HAP-1 (cell line): ENCODE measurements around the gene RYR1.
"Not testable (repeated sequence)": the region's sequence is repeated elsewhere in the genome, so short reads cannot be mapped to it uniquely, and the experiment has no call there.

ENCODE experiments used
- DNase-seq, 2 experiments: peaks; one replicate each; pipeline ENCODE4 v3.0.0-alpha.2; 2016 to 2020; ENCODE audit warnings: low spot score in 2 of 2
- H3K27me3 ChIP-seq: fragments of 250-450 bp; sonication (Bioruptor Pico); 2 replicates; pipeline ENCODE4 v1.5.1; 2020; ENCODE audit warnings: low read depth, mild to moderate bottlenecking, moderate library complexity
- H3K36me3 ChIP-seq: fragments of 250-450 bp; sonication (Bioruptor Pico); replicated peaks from 2 replicates; pipeline ENCODE4 v1.5.1; 2020; ENCODE audit warnings: mild to moderate bottlenecking
- H3K4me1 ChIP-seq: fragments of 250-450 bp; sonication (Bioruptor Pico); 2 replicates; pipeline ENCODE4 v1.5.1; 2020; ENCODE audit warnings: mild to moderate bottlenecking
- H3K4me3 ChIP-seq: fragments of 250-450 bp; sonication (Bioruptor Pico); 2 replicates; pipeline ENCODE4 v1.5.1; 2020; ENCODE audit warnings: mild to moderate bottlenecking, moderate library complexity
- H3K9me3 ChIP-seq: fragments of 250-450 bp; sonication (Bioruptor Pico); 2 replicates; pipeline ENCODE4 v1.5.1; 2020; ENCODE audit warnings: mild to moderate bottlenecking, moderate library complexity
- in situ Hi-C: fragments of 300-500 bp; cut with MboI; formaldehyde crosslinking; loops from 3 replicates; pipeline ENCODE4 v1.14.3; 2020; ENCODE audit warnings: low sequenced_read_pairs, inconsistent platforms, mixed read lengths

The RYR1 gene

DNA sequence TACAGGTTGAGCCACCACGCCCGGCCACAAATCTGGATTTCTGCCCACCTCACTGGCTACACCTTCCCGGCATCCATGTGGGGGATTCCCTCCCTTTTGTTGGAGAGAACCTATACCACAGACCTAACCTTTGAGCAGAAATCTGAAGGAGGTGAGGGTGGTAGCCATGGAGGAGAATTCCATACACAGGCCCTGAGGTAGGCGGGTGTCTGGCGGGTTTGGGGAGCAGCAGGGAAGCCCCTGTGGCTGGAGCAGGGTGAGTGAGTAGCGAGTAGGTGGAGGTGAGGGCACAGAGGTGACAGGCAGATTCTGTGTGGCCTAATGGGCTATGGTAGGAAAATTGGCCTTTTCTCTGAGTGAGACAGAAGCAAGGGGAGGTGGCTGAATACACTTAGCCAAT lies 196.1 kb downstream of the RYR1 start:
- in situ Hi-C loops = loop anchor here (25.0 kb wide), 1 partner anchor 392 kb away; no protein-coding TSS in a partner anchor
- Histone ChIP-seq H3K9me3 (no peaks in the 10 kb centered on the region), H3K4me3 (no peak overlapping the region), H3K4me1 (peaks cover 10% of the 10 kb centered on the region), H3K36me3 (peaks cover 84% of the 10 kb centered on the region), H3K27me3 (no peaks in the 10 kb centered on the region)
- no peak for DNase-seq

DNA sequence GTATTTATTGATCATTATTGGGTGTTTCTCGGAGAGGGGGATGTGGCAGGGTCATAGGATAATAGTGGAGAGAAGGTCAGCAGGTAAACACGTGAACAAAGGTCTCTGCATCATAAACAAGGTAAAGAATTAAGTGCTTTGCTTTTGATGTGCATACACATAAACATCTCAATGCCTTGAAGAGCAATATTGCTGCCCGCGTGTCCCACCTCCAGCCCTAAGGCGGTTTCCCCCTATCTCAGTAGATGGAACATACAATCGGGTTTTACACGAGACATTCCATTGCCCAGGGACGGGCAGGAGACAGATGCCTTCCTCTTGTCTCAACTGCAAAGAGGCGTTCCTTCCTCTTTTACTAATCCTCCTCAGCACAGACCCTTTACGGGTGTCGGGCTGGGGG lies 197.8 kb downstream of the RYR1 start:
- not testable (repeated sequence) for H3K9me3 ChIP-seq, H3K27me3 ChIP-seq, H3K4me3 ChIP-seq, DNase-seq, H3K4me1 ChIP-seq
- H3K36me3 ChIP-seq = peaks cover 84% of the 10 kb centered on the region
- in situ Hi-C loops = loop anchor here (5.0 to 25.0 kb wide), 3 partner anchors 114 to 394 kb away; partner anchors contain the start of gene FAM98C

DNA sequence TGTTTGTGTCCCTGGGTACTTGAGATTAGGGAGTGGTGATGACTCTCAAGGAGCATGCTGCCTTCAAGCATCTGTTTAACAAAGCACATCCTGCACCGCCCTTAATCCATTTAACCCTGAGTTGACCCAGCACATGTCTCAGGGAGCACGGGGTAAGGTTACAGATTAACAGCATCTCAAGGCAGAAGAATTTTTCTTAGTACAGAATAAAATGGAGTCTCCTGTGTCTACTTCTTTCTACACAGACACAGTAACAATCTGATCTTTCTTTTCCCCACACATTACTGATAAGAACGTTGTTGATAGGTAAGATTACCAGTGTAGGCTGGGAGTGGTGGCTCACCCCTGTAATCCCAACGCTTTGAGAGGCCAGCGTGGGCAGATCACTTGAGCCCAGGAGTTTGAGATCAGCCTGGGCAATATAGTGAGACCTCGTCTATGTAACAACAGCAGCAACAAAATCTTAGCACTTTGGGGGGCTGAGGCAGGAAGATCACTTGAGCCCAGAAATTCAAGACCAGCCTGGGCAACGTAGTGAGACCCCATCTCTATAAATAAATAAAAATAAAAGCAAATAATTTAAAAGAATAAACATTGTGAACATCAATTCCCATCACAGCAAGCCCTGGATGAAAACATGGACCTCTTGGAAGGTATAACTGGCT lies 198.5 kb downstream of the RYR1 start:
- not testable (repeated sequence) for H3K27me3 ChIP-seq, H3K4me1 ChIP-seq, H3K4me3 ChIP-seq, H3K9me3 ChIP-seq
- peaks cover 84% of the 10 kb centered on the region for H3K36me3 ChIP-seq
- in situ Hi-C loops = loop anchor here (5.0 to 25.0 kb wide), 3 partner anchors 115 to 395 kb away; partner anchors contain the start of gene FAM98C
- DNase-seq = peak in 1 of 2 experiments; percentile 44

GRCh38 chr19:38632476-38633213 lies 199.2 kb downstream of the RYR1 start:
- no peaks in the 10 kb centered on the region for H3K9me3 ChIP-seq
- H3K4me1 ChIP-seq = peaks cover 10% of the 10 kb centered on the region
- H3K4me3 ChIP-seq = no peak overlapping the region
- no peak for DNase-seq
- no peaks in the 10 kb centered on the region for H3K27me3 ChIP-seq
- peaks cover 82% of the 10 kb centered on the region for H3K36me3 ChIP-seq
- in situ Hi-C loops = loop anchor here (5.0 to 25.0 kb wide), 3 partner anchors 115 to 395 kb away; partner anchors contain the start of gene FAM98C

DNA sequence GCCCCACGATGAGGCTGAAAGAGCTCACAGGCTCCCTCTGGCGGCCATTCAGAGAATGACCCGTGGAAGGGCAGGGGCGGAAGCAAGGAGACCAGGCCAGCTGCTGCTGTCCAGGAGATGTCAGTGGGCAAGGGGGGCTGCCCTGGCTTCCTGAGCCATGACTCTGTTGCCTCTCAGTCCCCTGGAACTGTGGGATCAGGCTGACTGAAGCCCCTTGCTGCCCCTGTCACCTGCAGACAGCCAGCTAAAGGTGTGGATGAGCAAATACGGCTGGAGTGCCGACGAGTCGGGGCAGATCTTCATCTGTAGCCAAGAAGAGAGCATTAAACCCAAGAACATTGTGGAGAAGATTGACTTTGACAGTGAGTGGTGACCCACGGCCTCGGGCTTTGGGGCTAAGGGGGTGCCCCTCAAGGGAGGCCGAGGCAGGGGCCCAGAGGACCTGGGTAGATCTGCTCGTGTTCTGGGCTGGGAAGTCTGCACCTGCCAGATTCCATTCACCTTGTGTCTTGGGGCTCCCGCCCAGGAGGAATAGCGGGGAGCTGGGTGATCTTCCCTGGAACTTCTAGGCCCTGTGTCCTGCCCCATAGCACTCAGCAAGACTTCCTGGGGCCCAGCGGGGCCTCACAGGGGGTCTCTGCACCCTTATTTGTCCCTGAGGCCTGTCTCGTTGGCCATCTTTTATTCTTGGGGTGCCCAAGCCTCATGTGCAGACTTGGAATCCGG lies 201.4 kb downstream of the RYR1 start:
- peaks cover 70% of the 10 kb centered on the region for H3K36me3 ChIP-seq
- in situ Hi-C loops = loop anchor here (5.0 to 25.0 kb wide), 3 partner anchors 118 to 398 kb away; partner anchors contain the start of gene FAM98C
- H3K9me3 ChIP-seq = no peaks in the 10 kb centered on the region
- no peaks in the 10 kb centered on the region for H3K27me3 ChIP-seq
- peak in 1 of 2 experiments; percentile 85 for DNase-seq
- H3K4me1 ChIP-seq = peaks cover 10% of the 10 kb centered on the region
- no peak overlapping the region for H3K4me3 ChIP-seq

DNA sequence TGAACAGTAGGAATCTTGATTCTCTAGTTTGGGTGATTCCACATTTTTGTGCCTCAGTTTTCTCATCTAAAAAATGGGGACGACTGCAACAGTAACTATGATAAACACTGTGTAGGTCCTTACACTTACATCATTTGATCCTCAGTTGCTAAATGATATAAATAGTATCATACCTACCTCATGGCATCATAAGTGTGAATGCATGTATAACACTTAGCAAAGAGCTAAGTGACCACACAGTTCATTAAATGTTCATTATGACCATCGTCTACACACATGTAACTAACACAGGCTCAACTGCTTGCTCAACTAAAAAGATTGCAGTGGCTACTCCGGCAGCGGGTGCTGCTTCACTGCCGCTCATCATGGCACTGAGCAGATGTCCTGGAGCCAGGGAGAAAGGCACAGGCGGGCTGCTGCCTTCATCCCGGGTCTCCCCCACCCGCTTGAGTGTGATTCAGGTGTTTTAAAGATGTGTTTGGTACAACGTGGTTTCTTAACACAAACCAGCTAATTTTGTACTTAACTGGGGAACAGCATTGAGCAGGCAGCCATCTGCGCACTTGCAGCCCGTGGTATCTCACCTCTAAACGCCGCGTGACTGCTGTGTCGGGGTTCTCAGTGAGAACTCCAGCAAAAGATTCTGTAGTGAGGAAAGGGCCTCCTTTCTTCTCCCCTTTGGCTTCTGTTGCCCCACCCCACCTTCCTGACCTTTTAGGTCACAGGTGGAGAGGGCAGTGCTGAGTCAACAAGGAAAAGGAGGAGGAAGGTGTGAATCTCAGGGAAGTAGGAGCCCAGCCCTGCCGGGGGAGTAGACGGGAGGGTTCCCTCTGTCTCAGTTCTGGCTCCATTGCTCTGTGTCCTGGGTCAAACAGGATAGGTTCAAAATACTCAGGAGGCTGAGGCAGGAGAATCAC lies 202.2 kb downstream of the RYR1 start:
- Histone ChIP-seq H3K27me3 (no peaks in the 10 kb centered on the region), H3K4me3 (no peak overlapping the region), H3K9me3 (no peaks in the 10 kb centered on the region), H3K4me1 (peaks cover 10% of the 10 kb centered on the region), H3K36me3 (peaks cover 63% of the 10 kb centered on the region)
- no peak for DNase-seq
- in situ Hi-C loops = loop anchor here (10.0 to 25.0 kb wide), 2 partner anchors 231 to 398 kb away; partner anchors contain the start of gene FAM98C
